NCI-H146 (cell line): ENCODE data around the gene PPP3R1.

Experiments used
- DNase-seq: peaks from one replicate; lab custom pipeline; 2025; lab: John Stamatoyannopoulos, UW

The PPP3R1 gene

GRCh38 chr2:68135448-68136320 lies 116.6 kb downstream of the PPP3R1 start:
- no peak for DNase-seq

- DNase-seq = no peak
Measured at GRCh38 chr2:68134554-68134953, 117.8 kb downstream of the PPP3R1 start.

GRCh38 chr2:68134120-68134519 lies 118.2 kb downstream of the PPP3R1 start:
- no peak for DNase-seq
